H1 (cell line): ENCODE data around the gene GRM1.

ENCODE experiments used
- ASH2L ChIP-seq: fragments of 200-600, 300-600 bp; sonication (generic); IDR thresholded peaks from one replicate; pipeline ENCODE4 v1.7.1; 2017; ENCODE audit warnings: low read length
- CHD2 ChIP-seq: IDR thresholded peaks from 2 replicates; pipeline ENCODE4 v1.6.1; 2012; ENCODE audit warnings: low read length, improper control_type of control experiment
- CTCF ChIP-seq, 3 experiments: IDR thresholded peaks; 1 replicate in 2 of 3; 2 replicates in 1 of 3; pipeline versions ENCODE4 v1.5.1 to v1.6.1; 2011; ENCODE audit warnings: low read length in 3 of 3, mild to moderate bottlenecking in 3 of 3, inconsistent platforms in 2 of 3, low read depth in 1 of 3, moderate library complexity in 1 of 3; ENCODE audit not compliant: insufficient read depth in 1 of 3; ENCODE audit errors: control extremely low read depth in 1 of 3
- EZH2 ChIP-seq: fragments of 200-600 bp; sonication (generic); IDR thresholded peaks from 2 replicates; pipeline ENCODE4 v1.7.1; 2012; ENCODE audit warnings: low read depth, mild to moderate bottlenecking, moderate library complexity, low read length, inconsistent platforms; ENCODE audit not compliant: severe bottlenecking
- HDAC2 ChIP-seq, 2 experiments: fragments of 300-600 bp in 1 of 2; sonication (generic) in 1 of 2; IDR thresholded peaks; 2 replicates each; pipeline ENCODE4 v1.6.1; 2011 to 2012; ENCODE audit warnings: low read depth in 2 of 2, low read length in 2 of 2, mild to moderate bottlenecking in 2 of 2, moderate library complexity in 2 of 2, borderline replicate concordance in 1 of 2, inconsistent platforms in 1 of 2
- JUND ChIP-seq: IDR thresholded peaks from 2 replicates; pipeline ENCODE4 v1.6.1; 2011; ENCODE audit warnings: mild to moderate bottlenecking, improper control_type of control experiment, low read length
- MAFK ChIP-seq: IDR thresholded peaks from 2 replicates; pipeline ENCODE4 v1.6.1; 2012; ENCODE audit warnings: low read depth, mild to moderate bottlenecking, improper control_type of control experiment, low read length
- POLR2A ChIP-seq, 2 experiments: IDR thresholded peaks; 1 replicate in 1 of 2; 2 replicates in 1 of 2; pipeline ENCODE4 v1.6.1; 2011; ENCODE audit warnings: low read depth in 2 of 2, low read length in 2 of 2, mild to moderate bottlenecking in 2 of 2; ENCODE audit errors: control extremely low read depth in 1 of 2
- POLR2AphosphoS5 ChIP-seq: IDR thresholded peaks from 2 replicates; pipeline ENCODE4 v1.6.1; 2011; ENCODE audit warnings: low read depth, low read length
- ZNF274 ChIP-seq: IDR thresholded peaks from 2 replicates; pipeline ENCODE4 v1.7.0; 2012; ENCODE audit warnings: low read length, borderline replicate concordance; ENCODE audit errors: extremely low read depth

- no peak for TF ChIP-seq CHD2
- no peak for TF ChIP-seq POLR2AphosphoS5
- no peak for TF ChIP-seq POLR2A (IDR thresholded peaks at IDR 0.05; ENCODE audit: control extremely low read depth in 1 of 2, low read depth in 2 of 2, low read length in 2 of 2)
- no peak for TF ChIP-seq CTCF (IDR thresholded peaks at IDR 0.05; ENCODE audit: control extremely low read depth in 1 of 3, insufficient read depth in 1 of 3, low read depth in 1 of 3, low read length in 3 of 3)
- no peak for TF ChIP-seq ZNF274
- no peak for TF ChIP-seq EZH2
- TF ChIP-seq MAFK = no peak
- no peak for TF ChIP-seq JUND
- no peak for TF ChIP-seq HDAC2 (IDR thresholded peaks at IDR 0.05; ENCODE audit: borderline replicate concordance in 1 of 2, low read depth in 2 of 2, low read length in 2 of 2)
- no peak for TF ChIP-seq ASH2L
These were observed 71.9 kb downstream of the GRM1 start for GRCh38 chr6:146100776-146101175.
